Esophagus mucosa (tissue), 1 donor: ENCODE data around the gene DAAM2. TPM values are rescaled to one million over a fixed set of nuclear protein-coding genes. Genes with fewer than 3 reads are reported as not detected.

Source experiments
- ATAC-seq: fragments of 200-7000 bp; cut with Tn5 transposase; one replicate; pipeline ENCODE4 v1.9.1; 2020
- total RNA-seq: library from RNA; stranded (reverse); gene quantifications from one replicate; pipeline ENCODE4 v1.2.4, GENCODE V29; 2023
- donor health status: DM: yes; HTN: yes; CAD: no.

Gene DAAM2
- total RNA-seq, 1 donor from 2014 or later: 2.3 TPM

DNA sequence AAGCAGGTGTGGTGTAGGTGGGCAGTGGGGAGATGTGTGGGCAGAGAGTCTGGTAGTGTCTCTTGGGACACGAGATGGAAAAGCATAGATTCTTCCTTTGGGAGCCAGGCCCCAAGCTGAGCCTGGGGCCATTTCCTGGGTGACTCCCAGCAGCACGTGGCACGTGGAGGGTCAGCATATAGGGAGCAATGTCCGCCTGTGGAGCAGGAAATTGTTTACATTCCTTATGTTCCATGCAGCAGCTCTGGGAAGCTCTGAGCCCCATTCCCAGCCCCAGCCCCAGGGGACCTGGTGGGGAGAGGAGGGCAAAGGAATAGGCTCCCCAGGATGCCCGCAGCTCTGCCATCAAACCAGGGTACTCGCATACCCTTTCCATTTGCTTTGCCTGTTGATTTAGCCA, 57.6 kb downstream of the DAAM2 start:
- no peak for ATAC-seq

GRCh38 chr6:39850736-39851297, 58.6 kb downstream of the DAAM2 start:
- ATAC-seq: no peak

DNA sequence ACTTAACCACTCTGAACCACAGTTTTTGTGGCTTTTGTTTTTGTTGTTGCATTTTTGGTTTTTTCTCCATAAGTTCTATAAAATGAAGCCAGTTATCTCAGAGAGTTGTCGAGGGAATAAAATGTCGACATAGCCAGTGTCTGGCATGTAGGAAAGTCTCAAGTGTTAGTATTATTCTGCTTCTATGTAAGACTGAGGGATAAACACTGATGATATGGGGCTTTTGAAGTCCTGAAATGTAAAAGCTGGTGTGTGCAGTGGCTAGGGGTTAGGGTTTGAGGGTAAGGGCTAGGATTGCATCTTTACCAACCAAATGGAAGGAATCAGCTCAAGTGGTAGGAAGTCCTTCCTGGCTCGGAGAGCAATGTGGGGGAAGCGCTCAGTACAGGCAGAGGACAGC, 59.2 kb downstream of the DAAM2 start:
- ATAC-seq: no peak

DNA sequence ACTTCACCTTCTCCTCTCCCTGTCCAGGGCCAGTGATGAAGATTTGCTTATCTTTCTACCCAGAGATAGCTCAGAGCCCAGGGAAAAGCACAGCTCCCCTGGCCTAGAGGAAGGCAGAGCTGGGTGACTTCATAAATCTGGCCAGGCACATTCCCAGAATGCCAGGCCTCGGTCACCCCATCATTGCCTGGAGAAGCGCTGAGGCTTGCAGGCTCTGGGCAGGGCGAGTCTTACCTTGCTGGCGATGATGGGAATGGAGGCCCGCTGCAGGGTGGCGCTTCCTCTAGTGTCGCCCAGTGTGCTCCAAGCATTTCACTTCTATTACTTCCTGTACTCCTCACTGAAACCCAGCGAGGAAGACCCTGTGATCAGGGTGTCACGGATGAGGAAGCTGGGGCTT, 60.1 kb downstream of the DAAM2 start:
- no peak for ATAC-seq

DNA sequence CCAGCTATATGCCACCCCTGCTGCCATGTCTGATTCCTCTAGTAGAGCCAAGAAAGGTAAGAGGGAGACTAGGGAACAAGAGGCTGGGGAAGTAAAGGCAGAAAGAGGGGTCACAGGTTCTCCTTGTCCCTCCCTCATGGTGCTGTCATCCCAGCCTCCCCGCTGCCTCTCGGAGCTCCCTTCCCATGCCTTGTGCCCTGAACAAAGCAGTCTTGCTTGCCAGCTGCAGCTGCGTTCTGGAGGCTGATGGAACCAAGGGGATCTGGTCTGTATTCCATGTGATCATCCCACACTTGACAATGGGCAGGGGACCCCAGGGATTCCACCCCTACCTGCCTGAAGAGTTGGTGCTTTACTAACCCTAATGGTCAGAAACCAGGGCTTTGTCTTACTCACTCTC, 61.4 kb downstream of the DAAM2 start:
- ATAC-seq: no peak

GRCh38 chr6:39855356-39855995, 63.3 kb downstream of the DAAM2 start:
- no peak for ATAC-seq

DNA sequence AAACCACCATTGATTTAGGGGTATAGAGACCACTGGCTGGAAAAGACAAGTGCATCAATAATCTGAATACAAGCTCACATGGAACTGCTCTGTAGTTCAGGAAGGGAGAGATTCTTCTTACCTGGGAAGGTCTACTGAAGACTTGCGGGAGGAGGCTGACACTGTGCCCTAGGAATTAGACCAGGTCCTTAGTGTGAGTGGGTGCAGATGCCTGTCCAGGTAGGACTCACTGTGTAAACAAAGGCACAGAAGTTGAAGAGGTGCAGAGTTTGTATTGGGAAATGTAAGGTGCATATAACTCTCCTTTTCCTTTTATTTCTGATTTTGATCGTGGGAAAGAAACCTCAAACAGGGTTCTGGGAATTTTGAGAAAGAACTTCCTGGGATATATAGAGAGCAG, 66.8 kb downstream of the DAAM2 start:
- no peak for ATAC-seq

GRCh38 chr6:39861663-39862062, 69.5 kb downstream of the DAAM2 start:
- ATAC-seq: no peak

- ATAC-seq: peak; percentile 53
Observed at GRCh38 chr6:39865011-39865888, 73.1 kb downstream of the DAAM2 start.

DNA sequence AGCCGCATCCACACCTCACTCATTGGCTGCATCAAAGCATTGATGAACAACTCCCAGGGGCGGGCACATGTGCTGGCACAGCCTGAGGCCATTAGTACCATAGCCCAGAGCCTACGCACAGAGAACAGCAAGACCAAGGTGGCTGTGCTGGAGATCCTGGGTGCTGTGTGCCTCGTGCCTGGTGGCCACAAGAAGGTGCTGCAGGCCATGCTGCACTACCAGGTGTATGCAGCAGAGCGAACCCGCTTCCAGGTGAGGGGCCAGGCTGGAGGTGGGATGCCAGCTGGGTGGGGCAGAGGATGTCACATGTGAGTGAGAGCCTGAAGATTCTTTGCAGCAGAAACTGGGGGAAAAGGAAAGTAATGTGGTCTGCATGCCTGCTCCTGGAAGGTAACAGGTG, 75.4 kb downstream of the DAAM2 start:
- peak; percentile 23 for ATAC-seq

DNA sequence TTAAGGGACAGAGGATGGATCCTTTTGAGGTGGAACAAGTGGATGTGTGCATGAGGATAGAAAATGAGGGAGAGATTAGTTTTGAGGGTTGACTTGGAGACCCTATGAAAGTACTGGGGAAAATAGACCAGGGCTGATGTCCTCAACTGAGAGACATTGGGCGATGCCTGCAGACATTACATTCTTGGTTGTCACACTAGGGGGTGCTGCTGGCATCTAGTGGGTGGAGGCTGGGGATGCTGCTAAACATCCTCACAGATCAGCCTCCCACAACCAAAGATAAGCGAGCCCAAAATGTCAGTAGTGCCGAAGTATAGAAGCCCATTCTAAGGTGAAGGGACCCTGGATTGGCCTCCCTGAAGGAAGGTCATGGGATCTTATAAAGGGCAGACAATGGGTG, 78.8 kb downstream of the DAAM2 start:
- ATAC-seq: no peak

GRCh38 chr6:39873439-39873838, 81.3 kb downstream of the DAAM2 start:
- ATAC-seq: no peak

GRCh38 chr6:39876111-39876510, 83.9 kb downstream of the DAAM2 start:
- ATAC-seq: no peak

- ATAC-seq: no peak
Observed at GRCh38 chr6:39876826-39877225, 84.7 kb downstream of the DAAM2 start.

- no peak for ATAC-seq
Observed at GRCh38 chr6:39879535-39879934, 87.4 kb downstream of the DAAM2 start.

DNA sequence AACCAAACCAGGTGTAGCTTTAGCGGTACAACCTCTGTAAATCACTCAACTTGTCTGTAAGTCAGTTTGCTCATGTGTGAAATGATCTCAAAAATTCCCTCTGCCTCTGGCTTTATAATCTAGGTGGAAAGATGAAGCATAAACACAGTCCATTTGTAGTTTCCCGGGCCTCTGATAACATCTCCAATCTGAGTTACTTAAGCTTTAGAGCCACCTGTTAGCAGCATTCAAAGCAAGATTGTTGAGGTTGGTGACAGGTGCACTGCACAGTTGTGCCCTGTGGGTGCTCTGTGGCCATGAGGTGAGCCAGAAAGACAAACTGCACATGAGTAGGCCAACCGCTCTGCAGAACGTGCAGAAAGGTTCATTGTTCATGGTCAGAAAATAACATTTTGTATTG, 88.4 kb downstream of the DAAM2 start:
- no peak for ATAC-seq

DNA sequence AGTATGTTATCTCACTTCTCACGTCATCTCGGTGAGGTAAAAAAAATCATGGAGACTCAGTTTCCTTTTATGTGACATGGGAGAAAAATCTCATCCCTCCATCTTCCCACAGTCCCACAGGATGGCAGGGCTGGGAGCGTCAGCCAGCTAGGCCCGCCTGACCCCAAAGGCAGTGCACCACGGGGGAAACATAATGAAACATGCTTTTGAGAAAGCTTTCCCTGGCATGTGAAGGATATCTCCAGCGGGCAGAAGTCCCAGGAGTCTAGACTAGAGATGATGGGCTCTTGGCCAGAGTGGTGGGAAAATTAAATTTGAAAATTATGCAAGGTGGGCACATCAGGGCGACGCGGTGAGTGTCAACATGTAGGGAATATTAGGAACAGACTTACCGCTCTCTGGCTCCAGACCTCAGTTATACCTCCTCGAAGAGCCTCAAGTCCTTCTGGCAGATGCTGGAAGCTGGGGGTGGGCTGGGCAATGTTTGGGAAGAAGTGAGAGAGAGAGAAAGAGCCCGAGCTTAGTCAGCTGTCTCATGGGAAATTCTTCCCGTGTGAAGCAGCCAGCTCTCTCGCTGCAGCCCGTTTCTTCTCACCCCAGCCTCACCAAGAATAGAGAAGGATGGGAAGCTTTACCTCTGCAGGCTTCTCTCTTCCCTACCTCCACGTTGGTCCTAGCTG, 89.8 kb downstream of the DAAM2 start:
- ATAC-seq: no peak

GRCh38 chr6:39882531-39882899, 90.3 kb downstream of the DAAM2 start:
- peak; percentile 25 for ATAC-seq

DNA sequence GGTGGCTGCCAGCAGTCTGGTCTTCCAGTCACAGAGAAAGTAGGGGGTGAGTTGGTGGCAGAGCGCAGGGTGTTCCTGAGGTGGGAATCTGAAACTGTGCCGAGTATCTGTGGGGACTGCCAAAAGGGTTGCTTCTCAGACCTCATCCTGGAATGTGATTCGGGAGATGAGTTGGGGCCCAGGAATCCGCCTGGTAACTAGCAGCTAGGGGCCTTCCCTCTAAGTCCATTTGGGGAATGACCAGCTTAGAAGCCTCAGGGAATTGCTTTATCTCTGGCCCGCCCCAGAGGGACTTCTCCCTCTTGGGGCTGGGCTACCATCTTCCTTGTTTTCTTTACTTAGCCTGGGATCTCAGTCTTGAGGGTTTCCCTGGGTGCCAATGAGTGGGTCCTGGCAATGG, 92.5 kb downstream of the DAAM2 start:
- ATAC-seq: no peak

- ATAC-seq: no peak
Observed at GRCh38 chr6:39885691-39886090, 93.5 kb downstream of the DAAM2 start.

GRCh38 chr6:39886871-39887270, 94.7 kb downstream of the DAAM2 start:
- no peak for ATAC-seq

DNA sequence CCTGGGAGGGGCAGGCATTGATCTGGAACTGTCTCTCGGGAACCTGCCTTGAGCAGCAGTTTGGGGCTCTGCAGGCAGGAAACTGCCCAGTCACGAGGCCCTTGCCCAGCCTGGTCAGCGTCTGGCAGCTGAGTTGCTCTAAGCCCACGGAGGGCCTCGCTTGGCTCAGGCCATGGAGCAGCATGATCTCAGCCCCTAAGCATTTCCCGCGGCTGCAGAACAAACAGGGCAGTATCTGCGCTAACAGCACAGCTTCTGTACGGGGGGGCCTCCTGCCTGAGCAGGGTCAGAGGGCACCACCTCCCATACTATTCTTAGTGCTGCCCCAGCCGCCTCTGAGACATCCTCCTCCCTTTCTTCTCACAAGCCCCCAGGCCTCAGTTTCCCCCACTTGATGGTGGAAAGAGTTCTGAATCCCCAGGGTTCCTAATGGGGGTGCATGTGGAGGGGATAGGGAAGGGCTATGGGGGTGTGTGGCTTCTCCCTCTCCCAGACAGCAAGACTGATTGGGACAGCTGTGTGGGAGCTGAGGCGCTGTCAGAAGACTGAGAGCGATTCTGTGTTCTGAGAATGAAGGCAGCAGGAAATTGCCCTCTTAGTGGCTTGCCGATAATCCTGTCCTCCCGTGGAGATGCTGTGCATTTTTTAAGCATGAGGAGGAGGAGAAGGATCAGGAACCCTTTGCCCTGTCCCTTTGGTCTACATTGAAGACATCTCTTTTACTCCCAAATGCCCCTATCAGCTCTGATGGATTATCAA, 95.7 kb downstream of the DAAM2 start:
- ATAC-seq: peak; percentile 31

GRCh38 chr6:39889229-39889628, 97.1 kb downstream of the DAAM2 start:
- ATAC-seq: no peak
